Common myeloid progenitor, CD34-positive (primary cell): Measurements from ENCODE around the gene ZNF148.
A peak's percentile ranks its signal among the peaks of the same experiment; 100 is the strongest.
"Not testable (repeated sequence)": the region's sequence is repeated elsewhere in the genome, so short reads cannot be mapped to it uniquely, and the experiment has no call there.

ENCODE experiments used
- CTCF ChIA-PET: fragments of 350-600 bp; sonication (Branson Sonifier 250); formaldehyde crosslinking; loops from one replicate; lab custom pipeline; 2021; ENCODE audit warnings: antibody characterized with exemption; lab: Charles Lee
- POLR2A ChIA-PET: fragments of 350-600 bp; sonication (Branson Sonifier 250); formaldehyde crosslinking; loops from one replicate; lab custom pipeline; 2021; ENCODE audit warnings: antibody characterized with exemption; lab: Charles Lee
- DNase-seq, 3 donors: peaks; one replicate each; pipeline versions ENCODE4 v3.0.0 to v3.0.0-alpha.2; 2013
- H3K27ac ChIP-seq, 2 experiments: 1 replicate in 1 of 2; 2 replicates in 1 of 2; pipeline ENCODE4 v1.7.0; 2013; ENCODE audit warnings: inconsistent platforms in 2 of 2, low read length in 2 of 2, mild to moderate bottlenecking in 2 of 2, low read depth in 1 of 2, moderate library complexity in 1 of 2; ENCODE audit not compliant: severe bottlenecking in 2 of 2, insufficient read depth in 1 of 2, poor library complexity in 1 of 2
- H3K27me3 ChIP-seq, 5 experiments: replicated peaks in 2 of 5; 1 replicate in 3 of 5; 2 replicates in 2 of 5; pipeline versions ENCODE4 v1.6.1 to v1.7.0; 2013; ENCODE audit warnings: low read length in 4 of 5, mild to moderate bottlenecking in 2 of 5, moderate library complexity in 2 of 5, inconsistent platforms in 1 of 5; ENCODE audit not compliant: insufficient read depth in 5 of 5, control insufficient read depth in 4 of 5
- H3K36me3 ChIP-seq, 4 experiments: 1 replicate in 2 of 4; 2 replicates in 2 of 4; pipeline versions ENCODE4 v1.6.1 to v1.7.0; 2013; ENCODE audit warnings: low read length in 3 of 4, control low read depth in 1 of 4, mild to moderate bottlenecking in 1 of 4; ENCODE audit not compliant: control insufficient read depth in 4 of 4, insufficient read depth in 4 of 4
- H3K4me1 ChIP-seq, 4 experiments: 1 replicate in 3 of 4; 2 replicates in 1 of 4; pipeline versions ENCODE4 v1.6.1 to v1.7.1; 2013; ENCODE audit warnings: low read length in 3 of 4, mild to moderate bottlenecking in 3 of 4, control low read depth in 1 of 4, inconsistent platforms in 1 of 4, moderate library complexity in 1 of 4; ENCODE audit not compliant: control insufficient read depth in 4 of 4, insufficient read depth in 4 of 4; ENCODE audit errors: control extremely low read depth in 1 of 4
- H3K4me3 ChIP-seq, 7 experiments: 1 replicate in 4 of 7; 2 replicates in 3 of 7; pipeline versions ENCODE4 v1.5.1 to v1.7.0; 2013; ENCODE audit warnings: mild to moderate bottlenecking in 7 of 7, low read length in 6 of 7, moderate library complexity in 6 of 7, inconsistent platforms in 2 of 7, low read depth in 2 of 7, control low read depth in 1 of 7; ENCODE audit not compliant: insufficient read depth in 4 of 7, control insufficient read depth in 1 of 7; ENCODE audit errors: extremely low read depth in 1 of 7
- H3K9me3 ChIP-seq, 5 experiments: 1 replicate in 4 of 5; 2 replicates in 1 of 5; pipeline versions ENCODE4 v1.6.1 to v1.7.1; 2013; ENCODE audit warnings: low read length in 4 of 5, mild to moderate bottlenecking in 2 of 5, inconsistent platforms in 1 of 5, low read depth in 1 of 5, moderate library complexity in 1 of 5; ENCODE audit not compliant: control insufficient read depth in 4 of 5, insufficient read depth in 2 of 5; ENCODE audit errors: control extremely low read depth in 1 of 5
- WGBS: methylation state at CpG from one replicate; pipeline ENCODE4 v1.1.5; 2013; ENCODE audit not compliant: insufficient coverage; 5-methylcytosine and 5-hydroxymethylcytosine counted together

Gene ZNF148

DNA sequence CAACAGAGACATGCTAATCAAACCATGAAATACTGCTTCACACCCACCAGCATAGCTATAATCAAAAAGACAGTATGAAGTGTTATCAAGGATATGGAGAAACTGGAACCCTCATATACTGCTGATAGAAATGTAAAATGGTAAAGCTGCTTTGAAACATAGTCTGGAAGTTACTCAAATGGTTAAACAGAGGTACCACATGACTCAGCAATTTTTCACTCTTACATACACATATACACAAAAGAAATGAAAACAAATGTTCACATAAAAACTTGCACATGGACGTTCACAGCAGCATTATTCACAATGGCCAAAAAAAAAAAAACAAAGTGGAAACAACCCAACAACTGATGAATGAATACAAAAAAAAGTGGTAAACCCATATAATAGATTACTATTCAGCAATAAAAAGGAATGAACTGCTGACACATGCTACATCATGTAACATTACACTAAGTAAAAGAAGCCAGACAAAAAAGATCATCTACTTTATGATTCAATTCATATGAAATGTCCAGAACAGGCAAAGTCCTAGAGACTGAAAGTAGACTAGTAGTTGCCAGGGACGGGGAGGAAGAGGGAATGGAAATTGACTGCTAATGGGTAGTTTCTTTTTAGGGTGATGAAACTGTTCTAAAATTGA lies 23.2 kb downstream of the ZNF148 start:
- no peaks in the 10 kb centered on the region for H3K27me3 ChIP-seq
- peaks cover 0 to 8% (median 3%) of the 10 kb centered on the region in 4 experiments for H3K36me3 ChIP-seq
- no peak overlapping the region for H3K4me3 ChIP-seq
- no peak overlapping the region for H3K27ac ChIP-seq
- 100% methylated on average over 1 of the region's 2 CpGs for WGBS
- peaks cover 2 to 11% (median 8%) of the 10 kb centered on the region in 4 experiments for H3K4me1 ChIP-seq
- peaks cover 0 to 10% (median 0%) of the 10 kb centered on the region in 5 experiments for H3K9me3 ChIP-seq
- ChIA-PET POLR2A (no interaction called here), CTCF (no interaction called here)
- no peak for DNase-seq

DNA sequence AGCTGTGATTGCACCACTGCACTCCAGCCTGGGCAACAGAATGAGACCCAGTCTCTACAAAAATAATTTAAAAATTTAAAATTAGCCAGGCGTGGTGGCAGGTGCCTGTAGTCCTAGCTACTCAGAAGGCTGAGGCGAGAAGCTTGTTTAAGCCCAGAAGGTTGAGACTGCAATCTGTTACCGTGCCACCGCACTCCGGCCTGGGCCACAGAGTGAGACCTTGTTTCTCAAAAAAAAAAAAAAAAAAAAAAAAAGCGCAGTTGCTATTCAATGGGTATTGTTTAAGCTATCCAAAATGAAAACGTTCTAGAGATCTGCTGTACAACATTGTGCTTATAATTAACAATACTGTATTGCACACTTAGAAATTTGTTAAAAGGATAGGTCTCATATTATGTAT lies 24.0 kb downstream of the ZNF148 start:
- 96% methylated on average over 2 of the region's 7 CpGs for WGBS
- CTCF ChIA-PET, result interaction anchor here (1.2 kb wide), 1 partner anchor 15 kb away, joined by 3 read pairs; no protein-coding TSS in a partner anchor
- DNase-seq, result no peak
- Histone ChIP-seq H3K36me3 (peaks cover 0 to 12% (median 4%) of the 10 kb centered on the region in 4 experiments), H3K4me3 (no peak overlapping the region), H3K4me1 (peaks cover 0 to 4% (median 2%) of the 10 kb centered on the region in 4 experiments), H3K27ac (no peak overlapping the region), H3K9me3 (peaks cover 0 to 14% (median 4%) of the 10 kb centered on the region in 5 experiments), H3K27me3 (no peaks in the 10 kb centered on the region)
- POLR2A ChIA-PET, result no interaction called here

DNA sequence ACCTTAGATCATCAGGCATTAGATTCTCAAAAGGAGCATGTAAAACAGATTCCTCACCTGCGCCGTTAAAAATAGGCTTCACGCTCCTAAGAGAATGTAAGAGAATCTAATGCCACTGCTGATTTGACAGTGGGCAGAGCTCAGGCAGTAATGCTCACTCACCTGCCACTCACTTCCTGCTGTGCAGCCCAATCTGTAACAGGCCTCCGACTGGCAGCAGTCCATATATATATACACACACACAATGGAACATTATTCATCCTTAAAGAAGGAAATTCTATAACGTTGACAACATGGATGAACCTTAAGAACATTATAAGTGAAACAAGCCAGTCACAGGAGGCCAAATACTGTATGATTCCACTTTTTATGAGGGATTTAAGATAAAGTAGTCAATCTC lies 24.5 kb downstream of the ZNF148 start:
- Histone ChIP-seq H3K4me3 (no peak overlapping the region), H3K4me1 (no peaks in the 10 kb centered on the region), H3K27me3 (no peaks in the 10 kb centered on the region), H3K27ac (no peak overlapping the region), H3K36me3 (peaks cover 0 to 12% (median 5%) of the 10 kb centered on the region in 4 experiments), H3K9me3 (peaks cover 0 to 16% (median 5%) of the 10 kb centered on the region in 5 experiments)
- WGBS, result 67% methylated on average over 3 of the region's 5 CpGs
- ChIA-PET POLR2A (no interaction called here), CTCF (interaction anchor here (1.2 kb wide), 1 partner anchor 16 kb away, joined by 3 read pairs; no protein-coding TSS in a partner anchor)
- no peak for DNase-seq

DNA sequence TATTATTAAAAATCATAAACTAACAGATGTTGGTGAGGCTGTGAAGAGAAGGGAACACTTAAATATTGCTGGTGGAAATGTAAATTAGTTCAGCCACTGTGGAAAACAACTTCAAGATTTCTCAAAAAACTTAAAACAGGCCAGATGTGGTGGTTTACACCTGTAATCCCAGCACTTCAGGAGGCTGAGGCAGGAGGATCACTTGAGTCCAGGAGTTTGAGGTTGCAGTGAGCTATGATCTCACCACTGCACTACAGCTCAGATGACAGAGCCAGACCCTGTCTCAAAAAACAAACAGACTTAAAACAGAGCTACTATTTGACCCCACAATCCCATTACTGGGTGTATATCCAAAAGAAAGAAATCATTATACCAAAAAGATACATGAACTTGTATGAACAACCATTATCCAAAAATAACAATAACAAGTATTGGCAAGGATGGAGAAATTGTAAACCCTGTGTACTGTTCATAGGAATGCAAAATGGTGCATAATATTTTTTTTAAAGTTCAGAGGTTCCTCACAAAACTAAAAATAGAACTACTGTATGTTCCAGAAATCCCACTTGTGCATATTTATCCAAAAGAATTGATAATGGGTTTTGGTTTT lies 25.5 kb downstream of the ZNF148 start:
- peaks cover under 1 to 16% (median 5%) of the 10 kb centered on the region in 5 experiments for H3K9me3 ChIP-seq
- no peak for DNase-seq
- no peaks in the 10 kb centered on the region for H3K4me1 ChIP-seq
- CTCF ChIA-PET, result interaction anchor here (1.2 kb wide), 1 partner anchor 18 kb away, joined by 3 read pairs; no protein-coding TSS in a partner anchor
- peaks cover 0 to 13% (median 5%) of the 10 kb centered on the region in 4 experiments for H3K36me3 ChIP-seq
- POLR2A ChIA-PET, result interaction anchor here (0.6 kb wide), 1 partner anchor 8 kb away, joined by 3 read pairs; no protein-coding TSS in a partner anchor
- H3K27ac ChIP-seq, result no peak overlapping the region
- H3K27me3 ChIP-seq, result no peaks in the 10 kb centered on the region
- no peak overlapping the region for H3K4me3 ChIP-seq

DNA sequence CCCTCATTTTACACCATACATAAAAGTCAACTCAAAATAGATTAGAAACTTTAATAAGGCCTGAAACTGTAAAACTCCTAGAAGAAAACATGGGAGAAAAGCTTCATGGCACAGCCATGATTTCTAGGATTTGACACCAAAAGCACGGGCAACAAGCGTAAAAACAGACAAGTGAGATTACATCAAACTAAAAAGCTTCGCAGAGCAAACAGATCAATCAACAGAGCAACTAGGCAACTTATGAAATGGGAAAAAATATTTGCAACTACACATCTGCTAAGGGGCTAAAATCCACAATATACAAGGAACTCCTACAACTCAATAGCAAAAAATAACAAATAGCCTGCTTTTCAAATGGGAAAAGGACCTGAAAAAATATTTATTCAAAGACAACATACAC lies 26.1 kb downstream of the ZNF148 start:
- no peak overlapping the region for H3K27ac ChIP-seq
- no peak for DNase-seq
- H3K27me3 ChIP-seq, result no peaks in the 10 kb centered on the region
- ChIA-PET POLR2A (interaction anchor here (0.6 kb wide), 1 partner anchor 8 kb away, joined by 3 read pairs; no protein-coding TSS in a partner anchor), CTCF (interaction anchor here (1.0 to 1.2 kb wide), 2 partner anchors 17 kb away, joined by 3 to 4 read pairs; no protein-coding TSS in a partner anchor)
- peaks cover 3 to 20% (median 6%) of the 10 kb centered on the region in 5 experiments for H3K9me3 ChIP-seq
- H3K4me1 ChIP-seq, result no peaks in the 10 kb centered on the region
- WGBS, result no CpG with 5 or more reads among the region's 3 CpGs
- no peak overlapping the region for H3K4me3 ChIP-seq
- H3K36me3 ChIP-seq, result peaks cover 0 to 16% (median 5%) of the 10 kb centered on the region in 4 experiments

DNA sequence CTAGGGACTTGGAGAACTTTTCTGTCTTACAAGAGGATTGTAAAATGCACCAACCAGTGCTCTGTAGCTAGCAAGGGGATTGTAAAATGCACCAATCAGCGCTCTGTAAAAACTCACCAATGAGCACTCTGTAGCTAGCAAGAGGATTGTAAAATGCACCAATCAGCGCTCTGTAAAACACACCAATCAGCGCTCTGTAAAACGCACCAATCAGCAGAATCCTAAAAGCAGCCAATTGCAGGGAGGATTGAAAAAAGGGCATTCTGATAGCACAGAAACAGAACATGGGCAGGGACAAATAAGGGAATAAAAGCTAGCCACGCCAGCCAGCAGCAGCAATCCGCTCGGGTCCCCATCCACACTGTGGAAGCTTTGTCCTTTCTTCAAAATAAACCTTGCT lies 31.8 kb downstream of the ZNF148 start:
- H3K27ac ChIP-seq, CTCF ChIA-PET, H3K4me3 ChIP-seq: not testable (repeated sequence)

DNA sequence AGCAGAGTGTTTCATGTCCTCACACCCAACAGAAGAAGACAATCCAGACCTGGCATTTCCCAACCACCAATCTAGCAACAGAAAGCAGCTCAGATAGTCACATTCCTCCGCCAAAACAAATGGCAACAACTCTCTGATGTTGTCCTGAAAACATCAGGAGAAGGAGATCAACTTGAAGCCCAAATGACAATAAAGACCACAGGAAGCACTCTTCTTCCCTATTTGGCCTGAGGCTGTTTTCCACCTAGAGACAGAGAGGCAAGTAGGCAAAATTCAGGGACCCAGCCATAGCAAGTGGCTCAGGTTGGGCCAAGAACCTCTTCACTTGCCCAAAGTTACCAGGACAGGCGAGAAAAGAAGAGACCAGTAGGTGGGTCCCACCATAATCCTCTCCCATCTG lies 35.0 kb downstream of the ZNF148 start:
- H3K4me1 ChIP-seq, result peaks cover 1 to 7% (median 2%) of the 10 kb centered on the region in 4 experiments
- no peaks in the 10 kb centered on the region for H3K27me3 ChIP-seq
- ChIA-PET POLR2A (no interaction called here), CTCF (interaction anchor here (1.7 kb wide), 1 partner anchor 8 kb away, joined by 7 read pairs; no protein-coding TSS in a partner anchor)
- no peak overlapping the region for H3K27ac ChIP-seq
- 100% methylated on average over 1 of the region's 2 CpGs for WGBS
- peak overlapping the region in 1 of 7 experiments; percentile 4 for H3K4me3 ChIP-seq
- H3K36me3 ChIP-seq, result peaks cover 4 to 12% (median 7%) of the 10 kb centered on the region in 4 experiments
- no peak for DNase-seq
- H3K9me3 ChIP-seq, result peaks cover 0 to 28% (median 5%) of the 10 kb centered on the region in 5 experiments

More for the DNA sequence above, 31.8 kb downstream of the ZNF148 start:
- H3K4me1 ChIP-seq, POLR2A ChIA-PET, DNase-seq, H3K27me3 ChIP-seq: not testable (repeated sequence)
- peaks cover 3 to 38% (median 10%) of the 10 kb centered on the region in 5 experiments for H3K9me3 ChIP-seq
- H3K36me3 ChIP-seq, result peaks cover 4 to 12% (median 12%) of the 10 kb centered on the region in 4 experiments
- 99% methylated on average over 5 of the region's 7 CpGs for WGBS
